Loucy (cell line): Measurements from ENCODE around the gene TMEM59L.
"Not testable (repeated sequence)": the region's sequence is repeated elsewhere in the genome, so short reads cannot be mapped to it uniquely, and the experiment has no call there.

ENCODE experiments used
- H2AFZ ChIP-seq: fragments of 200-600 bp; sonication (generic); 2 replicates; pipeline ENCODE4 v1.6.0; 2016; ENCODE audit warnings: antibody characterized with exemption, mild to moderate bottlenecking, low read length, moderate library complexity
- H3F3A ChIP-seq: fragments of 200-600 bp; 2 replicates; pipeline ENCODE4 v1.6.0; 2016; ENCODE audit warnings: antibody characterized with exemption, low read depth, mild to moderate bottlenecking
- H3K27me3 ChIP-seq: fragments of 200-600 bp; sonication (generic); 2 replicates; pipeline ENCODE4 v1.6.1; 2014; ENCODE audit warnings: low read length, mild to moderate bottlenecking; ENCODE audit not compliant: insufficient read depth, poor library complexity, severe bottlenecking
- H3K36me3 ChIP-seq: fragments of 200-600 bp; sonication (generic); 2 replicates; pipeline ENCODE4 v1.6.1; 2016; ENCODE audit warnings: low read length; ENCODE audit not compliant: insufficient read depth
- H3K4me1 ChIP-seq: fragments of 200-600 bp; sonication (generic); 2 replicates; pipeline ENCODE4 v1.5.1; 2014; ENCODE audit warnings: low read length, mild to moderate bottlenecking; ENCODE audit not compliant: insufficient read depth, poor library complexity, severe bottlenecking
- H3K4me2 ChIP-seq: fragments of 200-600 bp; sonication (generic); 2 replicates; pipeline ENCODE4 v1.6.0; 2014; ENCODE audit warnings: antibody characterized with exemption, low read length, low read depth, mild to moderate bottlenecking; ENCODE audit not compliant: poor library complexity, severe bottlenecking
- H3K4me3 ChIP-seq: fragments of 200-600 bp; sonication (generic); 2 replicates; pipeline ENCODE4 v1.5.1; 2014; ENCODE audit warnings: low read length, mild to moderate bottlenecking, mixed read lengths; ENCODE audit not compliant: poor library complexity, severe bottlenecking
- H3K79me2 ChIP-seq: fragments of 200-600 bp; sonication (generic); 2 replicates; pipeline ENCODE4 v1.6.1; 2014; ENCODE audit warnings: low read length; ENCODE audit not compliant: insufficient read depth
- H3K9ac ChIP-seq: fragments of 200-600 bp; sonication (generic); 2 replicates; pipeline ENCODE4 v1.6.0; 2014; ENCODE audit warnings: mild to moderate bottlenecking, low read depth, low read length, moderate library complexity; ENCODE audit not compliant: poor library complexity, severe bottlenecking
- H3K9me2 ChIP-seq: fragments of 200-600 bp; sonication (generic); replicated peaks from 2 replicates; pipeline ENCODE4 v1.6.1; 2016; ENCODE audit warnings: low read depth, low read length, mixed read lengths
- H3K9me3 ChIP-seq: fragments of 200-600 bp; sonication (generic); 2 replicates; pipeline ENCODE4 v1.6.1; 2014; ENCODE audit warnings: mild to moderate bottlenecking, antibody characterized with exemption, low read length, low read depth; ENCODE audit not compliant: insufficient read depth
- H4K20me1 ChIP-seq: fragments of 200-600 bp; sonication (generic); 2 replicates; pipeline ENCODE4 v1.6.0; 2014; ENCODE audit warnings: antibody characterized with exemption, low read length, mild to moderate bottlenecking; ENCODE audit not compliant: insufficient read depth, poor library complexity, severe bottlenecking
- CTCF ChIP-seq: fragments of 200-600 bp; sonication (generic); conservative IDR thresholded peaks from 2 replicates; pipeline ENCODE4 v1.5.1; 2014; ENCODE audit warnings: mild to moderate bottlenecking, antibody characterized with exemption, low read length
- EZH2phosphoT487 ChIP-seq: fragments of 200-600 bp; IDR thresholded peaks from 2 replicates; pipeline ENCODE4 v1.6.1; 2018; ENCODE audit warnings: antibody characterized with exemption, mild to moderate bottlenecking, moderate library complexity, borderline replicate concordance

Gene TMEM59L

GRCh38 chr19:18589380-18590272, 23.0 kb upstream of the TMEM59L start:
- Histone ChIP-seq H3F3A (no peaks in the 10 kb centered on the region), H3K36me3 (no peaks in the 10 kb centered on the region), H3K4me1 (peaks cover 16% of the 10 kb centered on the region), H3K4me2 (peak overlapping the region; percentile 87), H3K79me2 (peaks cover 7% of the 10 kb centered on the region), H3K4me3 (peak overlapping the region; percentile 78), H3K27me3 (no peaks in the 10 kb centered on the region), H2AFZ (peak overlapping the region; percentile 82), H3K9me3 (no peaks in the 10 kb centered on the region), H3K9ac (peak overlapping the region; percentile 76), H3K9me2 (no peaks in the 10 kb centered on the region), H4K20me1 (peaks cover 4% of the 10 kb centered on the region)
- no peak for TF ChIP-seq EZH2phosphoT487
- no peak for TF ChIP-seq CTCF

DNA sequence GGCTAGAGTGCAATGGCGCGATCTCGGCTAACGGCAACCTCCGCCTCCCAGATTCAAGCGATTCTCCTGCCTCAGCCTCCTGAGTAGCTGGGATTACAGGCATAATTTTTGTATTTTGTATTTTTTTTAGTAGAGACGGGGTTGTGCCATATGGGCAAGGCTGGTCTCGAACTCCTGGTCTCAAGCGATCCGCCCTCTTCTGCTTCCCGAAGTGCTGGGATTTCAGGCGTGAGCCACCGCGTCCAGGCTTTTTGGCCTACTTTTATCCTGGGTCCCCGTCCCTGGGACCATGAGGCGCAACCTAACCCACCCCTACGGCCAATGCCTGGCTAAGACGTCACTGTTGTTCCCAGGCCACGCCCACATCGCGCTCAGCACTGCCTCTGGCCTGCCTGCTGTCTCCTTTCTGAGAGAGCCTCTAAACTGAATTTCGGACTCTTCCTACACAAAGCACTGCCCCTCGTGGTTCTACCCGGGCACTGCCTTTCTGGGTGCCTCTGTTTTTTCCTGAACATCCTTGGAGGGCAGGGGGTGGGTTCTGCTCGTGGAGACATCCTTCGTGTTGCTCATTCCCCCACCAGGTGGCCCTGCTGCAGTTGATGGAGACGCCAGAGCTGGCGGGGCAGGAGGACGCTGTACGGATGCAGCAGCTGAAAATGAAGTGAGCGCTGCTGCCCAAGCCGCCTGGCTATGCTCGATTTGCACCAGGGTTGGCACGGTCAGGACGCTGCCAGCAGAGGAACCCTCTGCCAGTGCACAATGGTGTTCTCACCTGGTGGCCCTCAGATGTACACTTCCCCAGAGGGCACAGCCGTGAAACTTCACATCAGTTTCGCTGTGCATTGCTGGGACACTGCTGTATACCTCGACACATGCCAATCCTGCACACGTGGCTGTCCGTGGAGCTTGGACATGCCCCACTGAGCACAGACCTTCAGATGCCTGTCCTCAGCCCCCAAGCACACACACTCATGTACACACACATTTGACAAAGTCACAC, 22.1 kb upstream of the TMEM59L start:
- Histone ChIP-seq H3K27me3 (no peaks in the 10 kb centered on the region), H3K36me3 (no peaks in the 10 kb centered on the region), H3K4me3 (peak overlapping the region; percentile 78), H3K4me1 (peaks cover 19% of the 10 kb centered on the region), H3K9ac (no peak overlapping the region), H3F3A (no peaks in the 10 kb centered on the region), H2AFZ (no peak overlapping the region), H4K20me1 (peaks cover 4% of the 10 kb centered on the region), H3K79me2 (peaks cover 7% of the 10 kb centered on the region), H3K4me2 (peak overlapping the region; percentile 87), H3K9me3 (no peaks in the 10 kb centered on the region), H3K9me2 (no peaks in the 10 kb centered on the region)
- no peak for TF ChIP-seq EZH2phosphoT487
- peak; percentile 48 for TF ChIP-seq CTCF

DNA sequence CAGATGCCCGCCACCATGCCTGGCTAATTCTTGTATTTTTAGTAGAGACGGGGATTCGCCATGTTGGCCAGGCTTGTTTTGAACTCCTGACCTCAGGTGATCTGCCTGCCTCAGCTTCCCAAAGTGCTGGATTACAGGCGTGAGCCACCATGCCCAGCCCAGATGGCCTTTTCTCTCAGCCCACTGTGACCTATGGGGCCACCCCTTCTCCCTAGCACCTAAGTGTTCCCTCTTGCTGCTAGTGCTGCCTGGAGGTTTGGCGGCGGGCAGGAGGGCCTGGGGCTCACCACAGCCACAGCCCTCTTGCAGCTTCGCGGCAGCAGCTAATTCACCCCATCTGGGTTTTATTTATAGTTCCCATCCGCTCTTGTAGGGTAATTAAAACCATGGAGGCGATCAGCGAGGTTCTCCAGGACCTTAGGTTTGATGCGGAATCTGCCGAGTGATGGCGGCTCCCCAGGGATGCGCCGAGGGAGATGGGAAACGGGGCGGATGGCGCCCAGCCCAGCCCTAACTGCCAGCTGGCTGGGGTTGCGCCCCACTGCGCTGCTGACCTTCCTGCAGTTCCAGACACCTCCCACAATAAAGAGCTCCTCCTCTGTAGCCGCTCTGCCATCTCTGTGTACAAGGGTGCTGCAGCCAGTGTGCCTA, 20.8 kb upstream of the TMEM59L start:
- Histone ChIP-seq H3K79me2 (peaks cover 7% of the 10 kb centered on the region), H2AFZ (no peak overlapping the region), H3K4me1 (peaks cover 19% of the 10 kb centered on the region), H3K9me2 (no peaks in the 10 kb centered on the region), H3K27me3 (no peaks in the 10 kb centered on the region), H3K36me3 (no peaks in the 10 kb centered on the region), H3K4me2 (no peak overlapping the region), H3K4me3 (no peak overlapping the region), H3K9ac (no peak overlapping the region), H3K9me3 (no peaks in the 10 kb centered on the region), H4K20me1 (peaks cover 4% of the 10 kb centered on the region), H3F3A (no peaks in the 10 kb centered on the region)
- TF ChIP-seq EZH2phosphoT487 (no peak), CTCF (no peak)

GRCh38 chr19:18592732-18593131, 19.9 kb upstream of the TMEM59L start:
- H3F3A ChIP-seq, H3K9me2 ChIP-seq, H3K9me3 ChIP-seq, H3K36me3 ChIP-seq, H3K4me2 ChIP-seq, H3K4me3 ChIP-seq, H3K79me2 ChIP-seq, H4K20me1 ChIP-seq, H2AFZ ChIP-seq, H3K27me3 ChIP-seq, H3K9ac ChIP-seq: not testable (repeated sequence)
- peaks cover 17% of the 10 kb centered on the region for H3K4me1 ChIP-seq
